Gastroesophageal sphincter (tissue), 4 donors: ENCODE measurements around the gene SLC2A9. TPM values are rescaled to one million over a fixed set of nuclear protein-coding genes. Genes with fewer than 3 reads are reported as not detected.
A peak's percentile ranks its signal among the peaks of the same experiment; 100 is the strongest.

ENCODE experiments used
- ATAC-seq: fragments of 150-250 bp; one replicate; pipeline ENCODE4 v1.9.1; 2016; ENCODE audit warnings: mild to moderate bottlenecking, moderate library complexity
- H3K27ac ChIP-seq, 4 donors: fragments of 200-600 bp; sonication (generic) in 3 of 4; 1 replicate in 3 of 4; 2 replicates in 1 of 4; pipeline ENCODE4 v1.5.1; 2016 to 2019
- H3K27me3 ChIP-seq: fragments of 200-600 bp; sonication (generic); one replicate; pipeline ENCODE4 v1.5.1; 2019
- H3K36me3 ChIP-seq, 2 donors: fragments of 200-600 bp; sonication (generic); one replicate each; pipeline ENCODE4 v1.5.1; 2019; ENCODE audit warnings: control low read depth in 1 of 2
- H3K4me1 ChIP-seq, 3 donors: fragments of 200-600 bp; sonication (generic); 1 replicate in 2 of 3; 2 replicates in 1 of 3; pipeline ENCODE4 v1.5.1; 2016 to 2019; ENCODE audit warnings: control low read depth in 2 of 3
- H3K4me3 ChIP-seq, 2 donors: fragments of 200-600 bp; sonication (generic); one replicate each; pipeline ENCODE4 v1.5.1; 2019; ENCODE audit warnings: mild to moderate bottlenecking in 1 of 2, moderate library complexity in 1 of 2
- H3K9me3 ChIP-seq, 3 donors: fragments of 200-600 bp; sonication (generic); one replicate each; pipeline ENCODE4 v1.5.1; 2017 to 2019; ENCODE audit warnings: control low read depth in 2 of 3
- CTCF ChIP-seq, 4 experiments: fragments of 200-600 bp in 2 of 4; fragments of 450-650 bp in 2 of 4; sonication (generic) in 1 of 4; IDR thresholded peaks; one replicate each; pipeline ENCODE4 v1.5.1; 2017 to 2019; ENCODE audit warnings: antibody characterized with exemption in 4 of 4, mild to moderate bottlenecking in 2 of 4, moderate library complexity in 2 of 4
- EP300 ChIP-seq: sonication (generic); formaldehyde crosslinking; IDR thresholded peaks from one replicate; pipeline ENCODE4 v1.6.1; 2017; ENCODE audit warnings: antibody characterized with exemption, mild to moderate bottlenecking
- POLR2A ChIP-seq, 2 donors: fragments of 450-650 bp; IDR thresholded peaks; one replicate each; pipeline ENCODE4 v1.6.1; 2017; ENCODE audit warnings: antibody characterized with exemption in 2 of 2, mild to moderate bottlenecking in 2 of 2, moderate library complexity in 1 of 2
- POLR2AphosphoS5 ChIP-seq: sonication (generic); formaldehyde crosslinking; IDR thresholded peaks from one replicate; pipeline ENCODE4 v1.6.1; 2017; ENCODE audit warnings: antibody characterized with exemption
- WGBS, 2 donors: methylation state at CpG; one replicate each; pipeline ENCODE4 v1.1.5; 2018; ENCODE audit warnings: low coverage in 1 of 2; 5-methylcytosine and 5-hydroxymethylcytosine counted together
- total RNA-seq, 4 donors: library from RNA; depleted of rRNA; stranded (reverse); fragments of >200 nt; gene quantifications; one replicate each; pipeline ENCODE4 v1.1.0, GENCODE V29; 2016

Gene SLC2A9
- total RNA-seq, 4 donors from 2014 or later, result 3.1 to 6.5 (median 4.3) TPM

GRCh38 chr4:10030972-10031667, 9.8 kb upstream of the SLC2A9 start:
- TF ChIP-seq EP300, result no peak
- TF ChIP-seq CTCF (IDR thresholded peaks at IDR 0.05), result no peak
- TF ChIP-seq POLR2A (IDR thresholded peaks at IDR 0.05), result no peak
- TF ChIP-seq POLR2AphosphoS5, result no peak
- 53 to 80% methylated on average over 2 of the region's 7 CpGs for WGBS, 2 donors
- H3K4me3 ChIP-seq, result no peak overlapping the region
- peak overlapping the region in 1 of 4 donors; percentile 77 for H3K27ac ChIP-seq
- peaks cover 0 to 47% (median 23%) of the 10 kb centered on the region in 3 donors for H3K4me1 ChIP-seq
- H3K27me3 ChIP-seq, result no peaks in the 10 kb centered on the region
- ATAC-seq, result no peak
- H3K9me3 ChIP-seq, result no peaks in the 10 kb centered on the region
- no peaks in the 10 kb centered on the region for H3K36me3 ChIP-seq

- Histone ChIP-seq H3K27ac (no peak overlapping the region), H3K4me1 (peaks cover 0 to 39% (median 23%) of the 10 kb centered on the region in 3 donors), H3K4me3 (no peak overlapping the region), H3K36me3 (no peaks in the 10 kb centered on the region), H3K27me3 (no peaks in the 10 kb centered on the region), H3K9me3 (no peaks in the 10 kb centered on the region)
- no peak for ATAC-seq
- WGBS, 2 donors, result 80% methylated on average over 1 of the region's 4 CpGs; no CpG with 5 or more reads in 1 of the 2 donors
- no peak for TF ChIP-seq POLR2AphosphoS5
- TF ChIP-seq CTCF (IDR thresholded peaks at IDR 0.05), result no peak
- no peak for TF ChIP-seq POLR2A (IDR thresholded peaks at IDR 0.05)
- TF ChIP-seq EP300, result no peak
Observed at GRCh38 chr4:10029403-10029802, 8.1 kb upstream of the SLC2A9 start.

GRCh38 chr4:10028910-10029309, 7.6 kb upstream of the SLC2A9 start:
- Histone ChIP-seq H3K27ac (peak overlapping the region in 1 of 4 donors; percentile 28), H3K27me3 (no peaks in the 10 kb centered on the region), H3K4me1 (peaks cover 0 to 34% (median 23%) of the 10 kb centered on the region in 3 donors), H3K36me3 (no peaks in the 10 kb centered on the region), H3K9me3 (no peaks in the 10 kb centered on the region), H3K4me3 (no peak overlapping the region)
- no peak for ATAC-seq
- WGBS, 2 donors, result 80% methylated on average over 1 of the region's 4 CpGs; no CpG with 5 or more reads in 1 of the 2 donors
- TF ChIP-seq POLR2A (IDR thresholded peaks at IDR 0.05) (no peak), POLR2AphosphoS5 (no peak), EP300 (no peak), CTCF (IDR thresholded peaks at IDR 0.05) (no peak)

GRCh38 chr4:10026485-10026884, 5.2 kb upstream of the SLC2A9 start:
- H3K27me3 ChIP-seq, result no peaks in the 10 kb centered on the region
- H3K4me1 ChIP-seq, result peaks cover 0 to 23% (median 7%) of the 10 kb centered on the region in 3 donors
- TF ChIP-seq POLR2AphosphoS5 (no peak), CTCF (IDR thresholded peaks at IDR 0.05) (no peak), EP300 (no peak), POLR2A (IDR thresholded peaks at IDR 0.05) (no peak)
- no peak overlapping the region for H3K4me3 ChIP-seq
- no peak for ATAC-seq
- no peak overlapping the region for H3K27ac ChIP-seq
- H3K36me3 ChIP-seq, result no peaks in the 10 kb centered on the region
- 76 to 77% methylated on average over 4 to 9 of the region's 9 CpGs for WGBS, 2 donors
- no peaks in the 10 kb centered on the region for H3K9me3 ChIP-seq

- TF ChIP-seq EP300 (no peak), POLR2A (IDR thresholded peaks at IDR 0.05) (no peak), CTCF (IDR thresholded peaks at IDR 0.05) (no peak), POLR2AphosphoS5 (no peak)
- no peak for ATAC-seq
- Histone ChIP-seq H3K4me1 (peaks cover 0 to 13% (median 10%) of the 10 kb centered on the region in 3 donors), H3K27ac (no peak overlapping the region), H3K9me3 (no peaks in the 10 kb centered on the region), H3K36me3 (no peaks in the 10 kb centered on the region), H3K27me3 (no peaks in the 10 kb centered on the region), H3K4me3 (no peak overlapping the region)
- WGBS, 2 donors, result 50% methylated on average over 2 of the region's 3 CpGs; no CpG with 5 or more reads in 1 of the 2 donors
Observed at GRCh38 chr4:10025230-10025806, 4.0 kb upstream of the SLC2A9 start.
